ENCODE measurements around the gene SP4.

GRCh38 chr7:21550821-21551531 is 123.1 kb downstream of the SP4 start:
- TF ChIP-seq POLR2A (IDR thresholded peaks at IDR 0.05) (no peak), CTCF (IDR thresholded peaks at IDR 0.05) (no peak)

Measured in body of pancreas (tissue), 4 donors.